HG02840 (cell line): ENCODE measurements around the gene NKX2-2.

ENCODE experiments used
- ATAC-seq: cut with Tn5 transposase; IDR thresholded peaks from one replicate; pipeline ENCODE4 v1.9.1; 2021; ENCODE audit warnings: mild to moderate bottlenecking, moderate library complexity, moderate number of reproducible peaks; ENCODE audit not compliant: unreplicated experiment, low FRiP score

The NKX2-2 gene

GRCh38 chr20:21522481-21523280 lies 8.8 kb upstream of the NKX2-2 start:
- no peak for ATAC-seq

GRCh38 chr20:21521596-21522480 lies 8.0 kb upstream of the NKX2-2 start:
- ATAC-seq = no peak

GRCh38 chr20:21520702-21521595 lies 7.1 kb upstream of the NKX2-2 start:
- ATAC-seq = no peak

- ATAC-seq = no peak
Measured at GRCh38 chr20:21519136-21519584, 5.3 kb upstream of the NKX2-2 start.

GRCh38 chr20:21518292-21518991 lies 4.6 kb upstream of the NKX2-2 start:
- no peak for ATAC-seq

GRCh38 chr20:21517566-21518277 lies 3.9 kb upstream of the NKX2-2 start:
- no peak for ATAC-seq

- ATAC-seq = no peak
Measured at GRCh38 chr20:21516861-21517565, 3.1 kb upstream of the NKX2-2 start.

- no peak for ATAC-seq
Measured at GRCh38 chr20:21516180-21516567, 2.3 kb upstream of the NKX2-2 start.

GRCh38 chr20:21515300-21516179 lies 1.7 kb upstream of the NKX2-2 start:
- ATAC-seq = no peak

GRCh38 chr20:21514553-21515251 lies 838 bp upstream of the NKX2-2 start:
- no peak for ATAC-seq

GRCh38 chr20:21513181-21513663 lies 642 bp downstream of the NKX2-2 start:
- ATAC-seq = no peak

- ATAC-seq = no peak
Measured at GRCh38 chr20:21512634-21513180, 1.2 kb downstream of the NKX2-2 start.

GRCh38 chr20:21511850-21512633 lies 1.8 kb downstream of the NKX2-2 start:
- ATAC-seq = no peak

- no peak for ATAC-seq
Measured at GRCh38 chr20:21511485-21511849, 2.4 kb downstream of the NKX2-2 start.

GRCh38 chr20:21510414-21511384 lies 3.2 kb downstream of the NKX2-2 start:
- no peak for ATAC-seq
